Naive thymus-derived CD8-positive, alpha-beta T cell (primary cell): ENCODE measurements around the gene DQX1. TPM values are rescaled to one million over a fixed set of nuclear protein-coding genes. Genes with fewer than 3 reads are reported as not detected.
"Not testable (repeated sequence)": the region's sequence is repeated elsewhere in the genome, so short reads cannot be mapped to it uniquely, and the experiment has no call there.

Source experiments
- ATAC-seq, 2 donors: fragments of 150-1000 bp; cut with Tn5 transposase in 1 of 2; sonication (Bioruptor Pico), chemical (Tn5 transposase) in 1 of 2; 1 replicate in 1 of 2; 2 replicates in 1 of 2; pipeline ENCODE4 v1.10.0; 2021; ENCODE audit warnings: mild to moderate bottlenecking in 2 of 2, moderate library complexity in 2 of 2
- POLR2A ChIA-PET: fragments of 350-600 bp; sonication (Branson Sonifier 250); formaldehyde crosslinking; loops from one replicate; lab custom pipeline; 2021; ENCODE audit warnings: antibody characterized with exemption; lab: Charles Lee
- DNase-seq, 10 donors: peaks; one replicate each; pipeline versions ENCODE4 v3.0.0 to v3.0.0-alpha.2; 2020 to 2022
- H3K27ac Mint-ChIP-seq, 10 donors: one replicate each; pipeline ENCODE4 v1.8.0; 2020 to 2022; ENCODE audit warnings: mild to moderate bottlenecking in 10 of 10, mixed read lengths in 10 of 10, moderate library complexity in 4 of 10, inconsistent platforms in 1 of 10
- H3K27me3 Mint-ChIP-seq, 5 donors: one replicate each; pipeline ENCODE4 v1.8.0; 2021 to 2022; ENCODE audit warnings: mixed read lengths in 5 of 5
- H3K36me3 Mint-ChIP-seq, 3 donors: one replicate each; pipeline ENCODE4 v1.8.0; 2020 to 2022; ENCODE audit warnings: mixed read lengths in 3 of 3, mild to moderate bottlenecking in 2 of 3, inconsistent platforms in 1 of 3
- H3K4me1 Mint-ChIP-seq, 4 donors: one replicate each; pipeline ENCODE4 v1.8.0; 2021 to 2022; ENCODE audit warnings: mixed read lengths in 4 of 4
- H3K4me3 Mint-ChIP-seq, 10 donors: one replicate each; pipeline ENCODE4 v1.8.0; 2020 to 2022; ENCODE audit warnings: mild to moderate bottlenecking in 10 of 10, mixed read lengths in 10 of 10, moderate library complexity in 6 of 10, inconsistent platforms in 1 of 10
- H3K9me3 Mint-ChIP-seq, 9 donors: one replicate each; pipeline ENCODE4 v1.8.0; 2020 to 2022; ENCODE audit warnings: mixed read lengths in 9 of 9, mild to moderate bottlenecking in 3 of 9, inconsistent platforms in 1 of 9, moderate library complexity in 1 of 9
- polyA plus RNA-seq, 3 donors: library from polyadenylated mRNA; unstranded; fragments of 300-500 nt; fragmentation: Illumina TruSeq; gene quantifications; one replicate each; pipeline ENCODE4 v1.2.3, GENCODE V29; 2021
- total RNA-seq, 8 experiments: library from RNA in 2 of 8; stranded (reverse) in 2 of 8; gene quantifications; one replicate each; pipeline ENCODE4 v1.2.3 and lab custom pipeline; 2021 to 2026

The DQX1 gene
- total and polyA plus RNA-seq, 5 experiments from 2014 or later, result 0.36 to 0.81 TPM; not detected in 3

GRCh38 chr2:74562126-74562775 lies 36.2 kb upstream of the DQX1 start:
- Mint-ChIP-seq H3K4me1 (peaks cover under 1 to 4% (median 2%) of the 10 kb centered on the region in 4 donors), H3K27me3 (peaks cover 12 to 45% (median 44%) of the 10 kb centered on the region in 5 donors), H3K27ac (peak overlapping the region in 2 of 10 donors; percentile 1 to 31), H3K9me3 (no peaks in the 10 kb centered on the region), H3K36me3 (no peaks in the 10 kb centered on the region), H3K4me3 (no peak overlapping the region)
- DNase-seq, result no peak
- ATAC-seq, result no peak
- POLR2A ChIA-PET, result no interaction called here

GRCh38 chr2:74561022-74561421 lies 35.0 kb upstream of the DQX1 start:
- H3K9me3 Mint-ChIP-seq, H3K36me3 Mint-ChIP-seq, H3K4me1 Mint-ChIP-seq, DNase-seq, POLR2A ChIA-PET, ATAC-seq, H3K4me3 Mint-ChIP-seq, H3K27ac Mint-ChIP-seq: not testable (repeated sequence)
- H3K27me3 Mint-ChIP-seq, result peaks cover 10 to 45% (median 40%) of the 10 kb centered on the region in 5 donors

DNA sequence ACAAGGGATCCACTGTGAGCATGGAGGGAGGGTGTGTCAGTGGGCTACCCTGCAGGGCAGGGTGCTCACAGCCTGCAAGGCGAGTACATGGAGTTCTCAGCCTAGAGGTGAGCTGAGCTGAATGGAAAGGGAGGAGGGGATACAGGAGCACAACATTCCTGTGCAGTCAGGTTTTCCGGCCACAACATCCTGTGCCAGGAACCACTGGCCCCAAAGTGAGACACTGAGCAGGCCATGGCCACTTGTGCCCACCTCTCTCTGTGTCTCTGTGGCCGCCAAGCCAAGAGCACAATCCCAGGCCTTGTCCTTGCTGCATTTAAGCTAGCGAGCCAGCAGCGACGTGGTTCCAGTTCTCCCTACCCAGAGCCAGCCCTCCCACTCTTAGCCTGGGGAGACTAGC lies 34.6 kb upstream of the DQX1 start:
- peaks cover 10 to 45% (median 37%) of the 10 kb centered on the region in 5 donors for H3K27me3 Mint-ChIP-seq
- H3K9me3 Mint-ChIP-seq, result no peaks in the 10 kb centered on the region
- H3K4me1 Mint-ChIP-seq, result peaks cover 5 to 11% (median 10%) of the 10 kb centered on the region in 4 donors
- no peak overlapping the region for H3K27ac Mint-ChIP-seq
- DNase-seq, result no peak
- H3K4me3 Mint-ChIP-seq, result no peak overlapping the region
- no peaks in the 10 kb centered on the region for H3K36me3 Mint-ChIP-seq
- POLR2A ChIA-PET, result no interaction called here
- ATAC-seq, result no peak

DNA sequence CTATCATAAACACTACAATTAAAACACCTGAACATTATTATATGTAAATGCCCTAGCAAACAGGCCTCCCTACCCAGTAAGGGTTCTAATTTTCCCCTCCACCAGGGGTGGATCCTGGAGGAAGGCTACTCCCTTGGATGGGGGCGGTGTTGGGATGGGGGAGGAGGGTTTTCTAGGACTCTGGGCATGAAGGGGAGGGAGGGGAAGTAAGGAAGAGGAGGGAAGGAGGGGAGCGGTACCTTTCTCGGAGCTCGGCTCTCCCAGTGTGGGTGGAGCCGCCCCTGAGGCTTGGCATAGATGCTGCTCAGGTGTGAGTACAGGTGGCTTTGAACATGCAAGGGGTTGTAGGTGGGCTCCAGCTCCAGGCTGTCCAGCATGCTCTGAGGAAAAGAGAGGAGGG lies 33.9 kb upstream of the DQX1 start:
- DNase-seq (no peak), ATAC-seq (no peak)
- no peak overlapping the region for H3K27ac Mint-ChIP-seq
- no peak overlapping the region for H3K4me3 Mint-ChIP-seq
- no peaks in the 10 kb centered on the region for H3K9me3 Mint-ChIP-seq
- H3K4me1 Mint-ChIP-seq, result peaks cover 7 to 17% (median 16%) of the 10 kb centered on the region in 4 donors
- POLR2A ChIA-PET, result no interaction called here
- H3K27me3 Mint-ChIP-seq, result peaks cover 10 to 45% (median 36%) of the 10 kb centered on the region in 5 donors
- H3K36me3 Mint-ChIP-seq, result no peaks in the 10 kb centered on the region

DNA sequence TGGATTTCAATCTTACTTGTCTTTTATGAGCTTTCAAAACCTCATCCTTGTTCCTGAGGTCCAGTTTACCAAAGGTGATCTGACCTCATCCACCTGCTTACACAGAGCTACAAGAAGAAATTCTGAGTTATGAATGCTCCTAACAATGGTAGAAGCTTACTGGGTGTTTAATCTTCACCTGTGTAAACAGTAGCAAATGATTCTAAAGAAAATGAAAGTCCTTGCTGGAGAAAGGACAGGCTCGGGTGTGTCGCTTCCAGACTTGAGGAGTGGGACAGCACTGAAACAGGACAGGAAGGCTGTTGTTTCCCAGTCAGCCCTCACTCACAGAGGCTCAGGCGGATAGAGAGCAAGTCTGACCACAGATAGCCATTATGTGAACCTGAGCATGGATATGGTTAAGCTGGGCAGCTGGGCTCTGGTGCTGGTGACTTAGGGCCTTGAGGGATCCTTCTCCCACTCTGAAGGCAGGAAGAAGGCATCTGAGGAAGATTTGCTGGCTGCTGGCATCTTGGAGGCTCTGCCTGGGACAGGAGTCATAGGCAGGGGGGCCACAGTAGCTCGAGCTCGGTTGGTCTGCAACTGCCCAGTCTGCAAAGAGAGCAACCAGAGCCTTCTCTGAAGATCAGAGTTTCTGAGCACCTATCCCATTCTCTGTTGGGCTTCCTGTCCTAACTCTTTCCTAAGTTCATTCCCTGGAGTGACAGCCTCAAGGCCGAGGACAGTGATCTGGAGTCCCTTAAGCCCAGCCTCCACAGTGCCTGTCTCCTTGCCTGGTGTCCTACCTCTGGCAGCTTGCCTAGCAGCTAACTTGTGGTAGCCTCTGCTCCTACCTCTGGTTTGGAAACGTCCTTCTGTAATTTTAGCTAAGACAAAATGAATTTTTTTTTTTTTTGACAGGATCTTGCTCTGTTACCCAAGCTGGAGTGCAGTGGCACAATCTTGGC lies 32.5 kb upstream of the DQX1 start:
- peaks cover 10 to 36% (median 27%) of the 10 kb centered on the region in 5 donors for H3K27me3 Mint-ChIP-seq
- H3K36me3 Mint-ChIP-seq, result no peaks in the 10 kb centered on the region
- no peaks in the 10 kb centered on the region for H3K9me3 Mint-ChIP-seq
- POLR2A ChIA-PET, result no interaction called here
- ATAC-seq (no peak), DNase-seq (no peak)
- H3K27ac Mint-ChIP-seq, result peak overlapping the region in 2 of 10 donors; percentile 19 to 26
- H3K4me3 Mint-ChIP-seq, result no peak overlapping the region
- peaks cover 9 to 20% (median 18%) of the 10 kb centered on the region in 4 donors for H3K4me1 Mint-ChIP-seq

- Mint-ChIP-seq H3K36me3 (no peaks in the 10 kb centered on the region), H3K27ac (peak overlapping the region in 2 of 10 donors; percentile 71 to 72), H3K27me3 (peaks cover 6 to 33% (median 22%) of the 10 kb centered on the region in 5 donors), H3K4me1 (peaks cover 13 to 24% (median 19%) of the 10 kb centered on the region in 4 donors), H3K4me3 (peak overlapping the region in 3 of 10 donors; percentile 32 to 98 (median 97)), H3K9me3 (no peaks in the 10 kb centered on the region)
- DNase-seq (no peak), ATAC-seq (no peak)
- POLR2A ChIA-PET, result no interaction called here
Measured at GRCh38 chr2:74556831-74557370, 30.9 kb upstream of the DQX1 start.

- Mint-ChIP-seq H3K9me3 (no peaks in the 10 kb centered on the region), H3K4me1 (peaks cover 13 to 24% (median 19%) of the 10 kb centered on the region in 4 donors), H3K4me3 (peak overlapping the region; percentile 27 to 98 (median 90)), H3K36me3 (no peaks in the 10 kb centered on the region), H3K27ac (peak overlapping the region in 4 of 10 donors; percentile 46 to 71 (median 54)), H3K27me3 (peaks cover 9 to 33% (median 21%) of the 10 kb centered on the region in 5 donors)
- no peak for ATAC-seq
- POLR2A ChIA-PET, result interaction anchor here (1.1 to 1.3 kb wide), 3 partner anchors 11 to 74 kb away, joined by 3 to 4 read pairs (median 3); partner anchors contain the start of genes CCDC142, PCGF1 and TTC31
- no peak for DNase-seq
Measured at GRCh38 chr2:74556159-74556558, 30.1 kb upstream of the DQX1 start.

DNA sequence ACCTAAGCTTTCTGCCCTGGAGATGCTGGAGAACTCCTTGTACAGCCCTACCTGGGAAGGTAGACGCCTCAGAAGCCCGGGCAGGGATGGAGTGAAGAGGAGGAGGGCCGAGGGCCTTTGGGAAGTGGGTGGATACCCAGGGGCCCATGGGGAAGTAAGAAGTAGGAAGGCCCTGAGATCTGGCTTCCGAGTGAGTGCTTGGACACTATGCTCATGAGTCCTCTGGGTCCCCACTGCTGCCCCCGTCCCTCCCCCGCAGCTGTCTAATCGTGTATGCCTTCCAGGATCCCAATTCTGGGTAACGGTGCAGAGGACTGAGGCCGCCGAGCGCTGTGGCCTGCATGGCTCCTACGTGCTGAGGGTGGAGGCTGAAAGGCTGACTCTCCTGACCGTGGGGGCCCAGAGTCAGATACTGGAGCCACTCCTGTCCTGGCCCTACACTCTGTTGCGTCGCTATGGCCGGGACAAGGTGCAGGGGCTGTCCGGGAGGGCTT lies 29.6 kb upstream of the DQX1 start:
- no peak for DNase-seq
- H3K36me3 Mint-ChIP-seq, result no peaks in the 10 kb centered on the region
- ATAC-seq, result no peak
- peak overlapping the region in 8 of 10 donors; percentile 71 to 95 (median 89) for H3K27ac Mint-ChIP-seq
- H3K27me3 Mint-ChIP-seq, result peaks cover 9 to 33% (median 22%) of the 10 kb centered on the region in 5 donors
- no peaks in the 10 kb centered on the region for H3K9me3 Mint-ChIP-seq
- POLR2A ChIA-PET, result interaction anchor here (0.6 to 1.3 kb wide), 6 partner anchors 12 to 73 kb away, joined by 3 to 4 read pairs (median 3); partner anchors contain the start of genes AUP1, CCDC142, HTRA2 and PCGF1
- H3K4me3 Mint-ChIP-seq, result peak overlapping the region; percentile 82 to 98 (median 92)
- H3K4me1 Mint-ChIP-seq, result peaks cover 13 to 24% (median 19%) of the 10 kb centered on the region in 4 donors

DNA sequence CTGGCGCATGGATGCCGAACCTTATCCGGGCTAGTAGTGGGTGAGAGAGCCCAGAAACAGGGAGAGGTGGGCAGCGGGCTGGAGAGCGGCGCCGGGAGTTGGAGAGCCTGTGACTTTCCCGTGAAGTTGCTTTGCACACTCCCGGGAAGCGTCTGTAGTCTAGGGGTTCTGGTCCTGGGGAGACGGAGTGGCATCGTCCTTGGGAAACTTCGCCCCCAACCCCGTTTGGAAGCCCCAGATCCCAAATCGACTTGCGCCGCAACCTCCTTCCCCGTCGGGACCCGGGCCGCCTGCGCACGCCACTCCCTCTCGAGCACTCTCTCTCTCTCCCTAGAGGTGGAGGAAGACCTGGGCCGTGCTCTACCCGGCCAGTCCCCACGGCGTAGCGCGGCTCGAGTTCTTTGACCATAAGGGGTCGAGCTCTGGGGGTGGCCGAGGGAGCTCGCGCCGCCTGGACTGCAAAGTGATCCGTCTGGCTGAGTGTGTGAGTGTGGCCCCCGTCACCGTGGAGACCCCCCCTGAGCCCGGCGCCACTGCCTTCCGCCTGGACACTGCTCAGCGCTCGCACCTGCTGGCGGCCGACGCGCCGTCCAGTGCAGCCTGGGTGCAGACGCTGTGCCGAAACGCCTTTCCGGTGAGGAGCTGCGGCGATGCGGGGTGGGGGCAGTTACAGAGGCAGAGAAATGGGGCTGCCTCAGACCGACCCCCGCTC lies 28.9 kb upstream of the DQX1 start:
- H3K4me3 Mint-ChIP-seq, result peak overlapping the region; percentile 82 to 98 (median 92)
- POLR2A ChIA-PET, result interaction anchor here (0.6 to 1.3 kb wide), 7 partner anchors 12 to 72 kb away, joined by 3 to 4 read pairs (median 3); partner anchors contain the start of genes AUP1, CCDC142, HTRA2 and PCGF1
- H3K36me3 Mint-ChIP-seq, result no peaks in the 10 kb centered on the region
- ATAC-seq, result peak; percentile 60 to 65
- peak in 3 of 10 donors; percentile 30 to 46 (median 37) for DNase-seq
- H3K27me3 Mint-ChIP-seq, result peaks cover 11 to 33% (median 22%) of the 10 kb centered on the region in 5 donors
- peaks cover 12 to 22% (median 19%) of the 10 kb centered on the region in 4 donors for H3K4me1 Mint-ChIP-seq
- H3K9me3 Mint-ChIP-seq, result no peaks in the 10 kb centered on the region
- peak overlapping the region; percentile 66 to 95 (median 90) for H3K27ac Mint-ChIP-seq

GRCh38 chr2:74553892-74554819 lies 28.1 kb upstream of the DQX1 start, which contains the start of the genes DOK1 and LOXL3:
Gene DOK1 (plus strand): TSS chr2:74554720. CDS start chr2:74554755, 35 bp downstream.
Gene LOXL3 (minus strand): TSS chr2:74553942. CDS start chr2:74552634, 1,308 bp downstream.
- peaks cover 12 to 26% (median 25%) of the 10 kb centered on the region in 4 donors for H3K4me1 Mint-ChIP-seq
- no peaks in the 10 kb centered on the region for H3K36me3 Mint-ChIP-seq
- peak within 1 kb of the TSS; percentile 66 to 95 (median 90) for H3K27ac Mint-ChIP-seq
- DNase-seq, result peak; percentile 65 to 88 (median 78)
- peak within 1 kb of the TSS; percentile 82 to 98 (median 92) for H3K4me3 Mint-ChIP-seq
- POLR2A ChIA-PET, result interaction anchor here (0.6 to 1.1 kb wide), 5 partner anchors 23 to 82 kb away, joined by 3 to 5 read pairs (median 4); partner anchors contain the start of genes AUP1, HTRA2 and MRPL53
- H3K27me3 Mint-ChIP-seq, result peaks cover 16 to 39% (median 27%) of the 10 kb centered on the region in 5 donors
- peak; percentile 77 to 79 for ATAC-seq
- no peaks in the 10 kb centered on the region for H3K9me3 Mint-ChIP-seq
